NT2/D1 (cell line): ENCODE results near the gene SLC6A19.

ENCODE experiments used
- SUZ12 ChIP-seq: IDR thresholded peaks from 2 replicates; pipeline ENCODE4 v1.6.1; 2011; ENCODE audit not compliant: insufficient read length, insufficient read depth; ENCODE audit errors: extremely low read depth
- YY1 ChIP-seq: IDR thresholded peaks from 2 replicates; pipeline ENCODE4 v1.6.1; 2011; ENCODE audit not compliant: insufficient read length, insufficient read depth

DNA sequence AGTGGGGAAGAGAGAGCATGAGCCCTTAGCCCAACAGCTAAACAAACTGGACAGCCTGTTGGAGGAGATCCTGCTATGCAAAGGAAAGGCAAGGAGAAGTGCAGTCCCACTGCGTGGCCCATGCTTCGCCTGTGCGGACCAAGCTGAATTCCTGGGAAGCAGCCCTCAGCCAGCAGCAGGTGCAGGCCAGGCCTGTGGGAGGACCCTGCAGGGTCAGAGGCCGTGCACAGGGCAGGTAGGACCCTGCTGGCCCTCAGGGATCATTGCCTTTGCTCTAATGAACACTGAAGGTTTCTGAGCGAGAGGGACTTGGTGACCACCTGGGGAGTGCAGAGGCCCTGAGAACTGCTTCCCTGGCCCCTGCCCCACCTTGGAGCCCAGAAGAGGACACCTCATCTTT is 6.0 kb upstream of the SLC6A19 start:
- TF ChIP-seq SUZ12 = no peak
- no peak for TF ChIP-seq YY1
